NOMO-1 treated with DMSO at 0.1 percent for 48 hours (cell line): ENCODE data around the gene FBXL20.
A peak's percentile ranks its signal among the peaks of the same experiment; 100 is the strongest.
"Not testable (repeated sequence)": the region's sequence is repeated elsewhere in the genome, so short reads cannot be mapped to it uniquely, and the experiment has no call there.

ENCODE experiments used
- DNase-seq: peaks from one replicate; lab custom pipeline; 2025; ENCODE audit not compliant: unreplicated experiment; lab: John Stamatoyannopoulos, UW

FBXL20 gene, protein sequence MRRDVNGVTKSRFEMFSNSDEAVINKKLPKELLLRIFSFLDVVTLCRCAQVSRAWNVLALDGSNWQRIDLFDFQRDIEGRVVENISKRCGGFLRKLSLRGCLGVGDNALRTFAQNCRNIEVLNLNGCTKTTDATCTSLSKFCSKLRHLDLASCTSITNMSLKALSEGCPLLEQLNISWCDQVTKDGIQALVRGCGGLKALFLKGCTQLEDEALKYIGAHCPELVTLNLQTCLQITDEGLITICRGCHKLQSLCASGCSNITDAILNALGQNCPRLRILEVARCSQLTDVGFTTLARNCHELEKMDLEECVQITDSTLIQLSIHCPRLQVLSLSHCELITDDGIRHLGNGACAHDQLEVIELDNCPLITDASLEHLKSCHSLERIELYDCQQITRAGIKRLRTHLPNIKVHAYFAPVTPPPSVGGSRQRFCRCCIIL

DNA sequence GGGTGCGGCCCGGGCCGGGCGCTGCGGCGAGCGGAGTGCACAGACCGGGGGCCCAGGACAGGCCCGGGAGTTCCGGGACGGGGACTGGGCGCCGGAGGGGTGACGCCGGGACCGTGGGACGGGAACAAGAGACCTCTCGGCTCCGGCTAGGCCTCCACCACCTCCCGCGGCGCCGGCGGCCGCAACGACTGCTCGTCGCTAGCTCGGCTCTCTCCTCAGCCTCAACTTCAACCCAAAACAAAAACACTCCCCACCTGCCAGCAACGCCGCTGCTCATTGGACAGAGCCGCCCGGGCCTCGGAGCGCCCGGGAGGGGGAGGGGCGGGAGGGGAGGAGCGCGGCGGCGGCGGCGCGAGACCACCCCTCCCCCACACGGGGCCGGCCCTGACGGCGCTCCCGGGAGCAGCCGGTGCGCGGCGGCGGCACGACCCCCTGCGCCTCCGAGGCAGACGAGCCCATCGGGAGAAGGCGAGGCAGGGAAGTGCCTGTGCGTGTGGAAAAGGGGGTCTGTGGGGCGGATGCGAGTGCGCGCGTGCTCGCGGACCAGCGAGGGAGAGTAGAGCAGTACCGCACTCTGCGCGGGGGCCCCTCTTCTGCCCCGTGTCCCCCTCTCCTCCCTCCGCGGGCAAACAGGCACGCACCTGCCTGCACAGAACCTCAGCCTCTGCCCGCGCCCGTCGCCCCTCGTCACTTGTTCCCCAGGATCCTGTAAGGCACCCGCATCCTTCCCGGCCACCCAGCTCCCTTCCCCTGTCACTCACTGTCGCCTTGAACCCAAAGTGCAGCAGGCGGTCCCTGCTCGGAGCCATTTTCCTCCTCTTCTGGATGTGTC is at the start of gene FBXL20:
Gene FBXL20, minus strand, starts transcription at position 215 of the 832 bp plus-strand sequence. CDS start 224 bp downstream, outside the sequence.
- DNase-seq, result peak; percentile 78

DNA sequence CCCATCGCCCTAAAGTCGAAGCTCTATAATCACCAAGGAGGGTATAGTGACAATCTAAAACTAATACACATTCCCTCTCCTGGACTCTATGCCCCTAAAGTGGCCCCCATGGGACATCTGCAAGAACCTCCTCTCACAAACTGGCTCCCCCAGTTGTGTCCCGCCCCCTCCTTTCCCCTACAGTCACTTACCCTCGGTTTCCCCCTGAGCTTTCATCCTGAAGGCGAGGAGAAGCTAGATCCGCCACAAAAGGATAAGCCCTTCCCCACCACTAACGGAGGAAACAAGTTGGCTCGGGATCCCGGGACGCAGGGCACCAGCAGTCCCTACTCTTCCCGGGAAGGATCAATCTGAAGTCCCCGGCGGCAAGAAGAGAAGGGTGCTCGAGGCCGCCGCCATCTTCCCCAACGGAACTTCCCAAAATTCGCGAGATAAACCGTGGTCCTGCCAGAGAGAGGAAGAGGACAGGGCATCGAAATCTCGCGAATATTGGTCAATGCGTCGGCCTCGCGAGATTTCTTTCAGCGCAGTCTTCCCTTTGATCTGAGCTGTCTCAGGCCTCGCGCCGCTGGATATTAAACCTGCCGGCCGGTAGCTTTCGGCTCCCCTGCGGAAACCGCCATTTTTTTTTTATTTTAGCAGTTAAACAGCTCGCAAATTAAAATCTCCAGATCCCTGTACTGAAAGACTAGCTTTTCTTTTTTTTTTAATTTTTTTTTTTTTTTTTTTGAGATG is 49.6 kb upstream of the FBXL20 start, which contains the start of gene MED1:
Gene MED1, minus strand, starts transcription at position 417 of the 735 bp plus-strand sequence. Its CDS starts 201 bp downstream, at position 216.
- peak; percentile 97 for DNase-seq

DNA sequence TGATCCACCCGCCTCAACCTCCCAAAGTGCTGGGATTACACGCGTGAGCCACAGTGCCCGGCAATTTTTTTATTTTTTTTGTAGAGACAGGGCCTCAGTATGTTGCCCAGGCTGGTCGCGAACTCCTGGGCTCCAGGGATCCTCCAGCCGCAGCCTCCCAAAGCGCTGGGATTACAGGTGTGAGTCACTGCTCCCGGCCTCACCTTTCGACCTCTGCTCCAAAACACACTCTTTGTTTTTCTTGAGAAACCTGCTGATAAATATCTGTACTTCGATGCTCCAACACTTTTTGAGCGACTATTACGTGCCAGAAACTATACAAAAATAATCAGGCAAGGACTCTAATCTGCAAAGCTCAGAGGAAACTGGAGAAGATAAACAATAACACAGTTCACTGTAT is 48.6 kb upstream of the FBXL20 start:
- no peak for DNase-seq

DNA sequence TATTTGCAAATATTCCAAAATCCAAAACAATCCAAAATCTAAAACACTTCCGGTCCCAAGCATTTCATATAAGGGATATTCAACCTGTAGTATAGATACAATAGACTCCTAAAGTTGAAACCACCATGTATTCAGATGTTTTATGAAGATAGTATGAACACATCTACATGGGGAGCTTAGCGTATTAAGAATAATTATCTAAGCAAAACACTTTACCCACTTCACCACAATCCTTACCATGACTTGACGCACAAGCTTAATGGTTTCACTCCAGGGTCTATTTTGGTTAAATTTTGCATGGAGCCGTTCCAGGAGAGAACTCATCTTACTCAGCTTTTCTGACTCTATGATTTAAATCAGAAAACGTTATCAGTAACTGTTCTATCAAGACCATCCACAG is 46.1 kb upstream of the FBXL20 start:
- DNase-seq, result no peak

DNA sequence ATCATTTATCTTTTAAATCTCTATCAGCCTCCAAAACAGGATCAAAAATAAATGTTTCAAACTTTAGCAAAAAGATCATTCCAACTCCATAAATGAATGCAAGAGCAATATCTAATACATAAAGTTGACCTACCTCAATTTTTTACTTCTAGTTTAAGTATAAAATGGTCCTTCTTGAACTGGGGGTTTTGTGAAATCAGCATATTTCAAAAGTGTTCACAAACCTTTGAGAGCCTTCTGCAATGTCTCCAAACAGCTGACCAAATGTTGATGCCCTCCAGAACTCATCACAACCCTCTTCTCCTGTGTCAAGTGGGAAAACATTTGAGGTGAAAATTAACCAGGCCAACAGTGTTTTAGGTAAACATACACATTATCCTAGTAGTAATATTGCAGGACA is 41.9 kb upstream of the FBXL20 start:
- DNase-seq, result no peak

DNA sequence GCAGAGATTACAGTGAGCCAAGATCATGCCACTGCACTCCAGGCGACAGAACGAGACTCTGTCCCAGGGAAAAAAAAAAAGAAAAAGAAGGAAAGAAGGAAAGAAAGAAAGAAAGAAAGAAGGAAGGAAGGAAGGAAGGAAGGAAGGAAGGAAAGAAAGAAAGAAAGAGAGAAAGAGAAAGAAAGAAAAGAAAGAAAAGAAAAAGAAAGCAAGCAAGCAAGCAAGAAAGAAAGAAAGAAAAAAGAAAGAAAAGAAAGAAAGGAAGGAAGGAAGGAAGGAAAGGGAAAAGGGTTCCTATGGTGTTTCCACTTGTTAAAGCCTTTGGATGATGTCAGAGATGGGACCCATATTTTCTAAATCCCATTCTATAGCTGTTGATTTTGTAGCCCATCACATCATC is 38.4 kb upstream of the FBXL20 start:
- not testable (repeated sequence) for DNase-seq

DNA sequence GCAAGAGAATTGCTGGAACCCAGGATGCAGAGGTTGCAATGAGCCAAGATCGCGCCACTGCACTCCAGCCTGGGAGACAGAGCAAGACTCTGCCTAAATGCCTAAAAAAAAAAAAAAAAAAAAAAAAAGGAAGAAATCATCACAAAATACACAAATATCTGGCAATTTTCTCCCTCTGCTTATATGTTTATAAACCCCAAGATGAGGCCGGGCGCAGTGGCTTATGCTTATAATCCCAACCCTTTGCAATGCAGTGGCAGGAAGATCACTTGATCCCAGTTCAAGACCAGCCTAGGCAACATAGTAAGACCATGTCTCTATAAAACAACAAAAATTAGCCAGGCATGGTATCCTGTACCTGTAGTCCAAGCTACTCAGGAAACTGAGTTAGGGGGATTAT is 28.2 kb upstream of the FBXL20 start:
- DNase-seq, result no peak

DNA sequence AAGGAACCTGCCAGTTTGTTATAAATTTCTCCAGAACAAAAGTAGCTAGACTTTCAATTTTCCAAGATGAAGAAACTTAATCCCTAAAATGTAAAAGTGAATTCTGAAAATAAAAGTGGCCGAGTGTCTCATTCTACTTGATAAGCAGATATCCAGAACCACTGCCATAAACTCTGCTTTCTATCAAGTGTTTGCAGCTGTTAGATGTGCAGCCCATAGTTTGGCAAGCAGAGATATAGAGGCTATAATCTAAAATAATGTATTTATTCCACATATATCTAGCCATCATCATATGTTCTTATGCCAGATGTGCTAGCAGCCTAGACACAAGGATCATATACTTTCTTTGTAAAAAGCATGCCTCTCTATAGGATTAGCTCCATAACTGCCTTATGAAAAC is 14.7 kb upstream of the FBXL20 start:
- no peak for DNase-seq

DNA sequence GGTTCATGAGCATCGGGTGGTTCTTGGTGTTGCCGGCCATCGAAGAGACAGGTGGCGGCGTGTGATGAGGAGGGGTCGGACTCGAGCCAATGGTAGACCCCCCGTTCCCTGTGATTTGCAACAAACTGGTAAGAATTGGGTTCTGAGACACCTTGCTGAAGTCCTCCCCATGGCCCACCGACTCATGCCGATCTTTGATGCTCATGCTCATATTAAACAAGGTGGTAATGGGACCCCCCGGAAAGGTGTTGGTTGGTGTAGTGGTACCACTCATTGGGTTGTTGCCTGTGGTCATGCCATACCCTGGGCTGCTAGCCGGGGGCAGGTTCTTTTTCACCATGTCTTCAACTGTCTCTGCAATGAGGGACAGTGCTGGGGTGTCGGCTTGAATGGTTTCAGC is 8.9 kb upstream of the FBXL20 start:
- no peak for DNase-seq

DNA sequence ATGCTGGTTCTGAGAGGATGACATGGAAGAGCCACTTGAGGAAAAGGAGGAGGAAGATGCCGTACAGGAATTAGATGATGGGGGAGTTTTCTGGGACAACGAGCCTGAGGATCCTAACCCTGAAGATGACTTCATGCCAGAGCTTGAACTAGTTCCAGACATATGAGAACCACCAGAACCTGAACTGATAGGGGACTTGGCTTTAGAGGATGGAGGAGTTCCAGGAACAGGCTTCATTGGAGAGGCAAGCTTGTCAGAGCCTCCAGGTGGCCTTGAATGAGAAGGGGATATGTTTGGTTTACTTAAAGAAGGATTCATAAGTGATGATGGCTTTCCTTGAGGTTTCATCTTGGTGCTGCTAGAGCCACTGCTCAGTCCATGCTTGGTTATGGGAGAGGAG is 6.9 kb upstream of the FBXL20 start:
- no peak for DNase-seq

DNA sequence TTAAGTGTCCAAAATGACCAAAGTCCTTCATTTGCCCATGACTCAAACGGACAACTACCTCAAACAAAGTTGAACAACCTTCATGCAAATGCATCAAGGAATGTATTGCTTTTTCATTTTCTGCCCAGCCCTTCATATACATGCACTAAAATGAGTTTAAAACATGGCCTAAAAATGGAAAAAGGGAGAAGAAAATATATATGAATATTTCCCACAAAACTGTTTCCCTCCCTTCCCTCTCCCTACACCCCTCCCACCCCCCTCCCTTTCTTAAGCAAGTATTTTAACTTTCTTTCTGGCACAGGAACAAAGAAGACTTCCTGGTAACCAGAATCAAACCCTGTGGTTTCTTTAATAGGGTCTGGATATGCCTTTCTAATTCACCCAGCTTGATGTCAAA is 5.5 kb upstream of the FBXL20 start:
- DNase-seq, result no peak

DNA sequence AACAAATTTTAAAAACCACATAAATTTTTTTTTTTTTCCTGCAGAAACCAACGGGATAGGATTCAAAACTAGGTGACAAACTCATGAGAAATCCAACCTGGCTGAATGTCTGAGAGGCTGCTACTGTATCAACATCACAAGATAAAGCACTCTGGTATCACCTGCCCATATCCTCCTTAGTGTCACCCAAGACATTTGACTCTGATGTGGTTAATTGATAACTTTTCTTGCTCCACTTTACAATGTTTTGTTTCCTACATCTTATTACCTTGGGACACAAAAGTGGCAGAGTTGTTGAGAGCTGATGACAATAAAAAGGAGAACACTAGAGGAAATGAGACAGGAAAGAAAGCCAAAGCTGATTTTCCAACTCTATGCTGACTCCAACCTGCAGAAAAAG is 4.0 kb upstream of the FBXL20 start:
- DNase-seq, result no peak

DNA sequence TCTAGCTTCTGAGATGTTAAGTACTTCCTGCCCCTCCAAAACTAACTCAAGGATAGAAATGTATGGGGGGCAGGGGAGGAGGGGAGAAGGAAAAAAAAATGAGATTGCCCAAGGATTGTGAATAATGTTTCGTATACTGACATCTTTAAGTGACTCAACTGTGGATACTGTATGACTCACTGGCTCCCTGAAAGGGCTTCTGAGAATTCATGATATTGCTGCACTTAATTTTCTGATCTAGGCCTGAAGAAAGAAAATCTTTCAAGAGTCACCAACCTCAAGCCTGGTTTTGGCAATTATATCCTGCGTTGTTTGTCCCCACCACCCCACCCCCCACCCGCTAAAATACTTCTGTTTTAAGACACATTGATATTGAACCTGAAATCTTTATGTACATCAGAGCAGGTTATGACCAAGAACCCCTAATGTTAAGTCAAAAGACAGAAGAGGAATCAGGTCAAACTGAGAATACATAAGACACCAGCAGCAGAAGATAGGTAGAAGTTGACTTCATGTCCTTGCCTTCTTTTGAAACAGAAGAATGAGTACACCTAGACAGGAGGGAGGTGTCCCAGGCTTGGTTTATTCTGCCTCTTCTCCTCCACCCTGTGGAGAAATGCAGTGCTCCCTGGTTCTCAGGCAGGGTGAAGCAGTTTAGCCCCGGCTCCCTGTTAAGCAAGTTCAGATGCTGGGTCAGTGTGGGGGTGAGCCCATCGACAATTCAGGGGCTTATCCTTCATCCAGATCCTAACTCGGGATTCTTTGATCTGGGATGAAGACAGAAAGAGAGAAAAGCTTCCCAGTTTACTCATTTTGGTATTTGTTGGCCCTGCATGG is 3.3 kb upstream of the FBXL20 start:
- DNase-seq, result peak; percentile 70

DNA sequence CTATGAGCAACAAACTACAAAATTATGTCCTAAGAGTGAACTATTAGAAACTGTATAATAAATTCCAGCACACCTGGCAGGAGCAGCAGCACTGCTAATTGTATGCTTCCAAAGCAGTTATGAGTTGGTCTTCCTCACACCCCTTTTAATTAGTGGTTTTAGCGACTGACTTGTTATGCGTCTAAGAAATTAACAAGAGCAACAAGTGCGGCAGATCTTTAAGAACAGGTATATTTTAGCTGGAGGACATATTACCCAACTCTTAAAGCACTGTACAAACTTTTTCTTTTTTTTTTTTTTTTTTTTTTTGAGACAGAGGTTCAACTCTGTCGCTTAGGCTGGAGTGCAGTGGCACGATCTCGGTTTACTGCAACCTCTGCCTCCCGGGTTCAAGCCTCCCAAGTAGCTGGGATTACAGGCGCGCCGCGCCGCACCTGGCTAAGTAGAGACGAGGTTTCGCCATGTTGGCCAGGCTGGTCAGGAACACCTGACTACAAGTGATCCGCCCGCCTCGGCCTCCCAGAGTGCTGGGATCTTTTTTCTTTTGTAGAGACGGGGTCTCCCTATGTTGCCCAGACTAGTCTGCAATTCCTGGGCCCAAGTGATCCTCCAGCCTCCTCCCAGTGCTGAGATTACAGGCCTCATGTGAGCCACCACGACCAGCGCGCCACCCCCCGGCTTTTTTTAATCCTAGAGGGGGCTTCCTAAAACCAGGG is 1.6 kb upstream of the FBXL20 start:
- no peak for DNase-seq

DNA sequence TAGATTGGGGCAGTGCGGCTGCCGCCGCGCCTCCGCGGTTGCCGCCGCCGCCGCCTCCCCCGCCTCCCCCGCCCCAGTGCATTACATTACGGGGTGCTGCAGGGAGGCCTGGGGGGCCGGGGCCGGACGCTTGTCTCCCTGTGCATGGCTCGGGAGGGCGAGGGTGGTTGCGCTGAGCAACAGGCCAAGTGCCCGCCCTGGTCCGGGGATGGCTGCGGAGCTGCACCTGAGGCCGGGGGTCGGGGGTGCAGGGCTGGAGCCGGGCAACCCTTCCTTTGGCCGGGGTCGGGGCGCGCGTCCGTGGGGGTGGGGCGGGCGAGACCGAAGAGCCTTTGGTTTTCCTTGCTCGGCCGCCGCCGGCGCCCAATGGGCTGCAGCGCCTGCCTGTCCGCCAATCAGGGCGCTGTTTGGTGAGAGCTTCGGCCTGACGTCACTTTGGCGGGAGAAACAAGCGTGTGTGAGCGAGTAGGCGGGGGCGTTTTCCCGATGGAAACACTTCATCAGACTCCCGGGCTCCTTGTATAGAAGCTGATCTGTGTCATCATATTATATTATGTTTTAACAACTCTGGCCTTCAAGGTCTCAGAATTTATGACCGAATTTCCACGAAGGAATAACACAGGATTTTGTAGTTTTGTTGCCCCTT is 941 bp upstream of the FBXL20 start:
- DNase-seq, result peak; percentile 87

DNA sequence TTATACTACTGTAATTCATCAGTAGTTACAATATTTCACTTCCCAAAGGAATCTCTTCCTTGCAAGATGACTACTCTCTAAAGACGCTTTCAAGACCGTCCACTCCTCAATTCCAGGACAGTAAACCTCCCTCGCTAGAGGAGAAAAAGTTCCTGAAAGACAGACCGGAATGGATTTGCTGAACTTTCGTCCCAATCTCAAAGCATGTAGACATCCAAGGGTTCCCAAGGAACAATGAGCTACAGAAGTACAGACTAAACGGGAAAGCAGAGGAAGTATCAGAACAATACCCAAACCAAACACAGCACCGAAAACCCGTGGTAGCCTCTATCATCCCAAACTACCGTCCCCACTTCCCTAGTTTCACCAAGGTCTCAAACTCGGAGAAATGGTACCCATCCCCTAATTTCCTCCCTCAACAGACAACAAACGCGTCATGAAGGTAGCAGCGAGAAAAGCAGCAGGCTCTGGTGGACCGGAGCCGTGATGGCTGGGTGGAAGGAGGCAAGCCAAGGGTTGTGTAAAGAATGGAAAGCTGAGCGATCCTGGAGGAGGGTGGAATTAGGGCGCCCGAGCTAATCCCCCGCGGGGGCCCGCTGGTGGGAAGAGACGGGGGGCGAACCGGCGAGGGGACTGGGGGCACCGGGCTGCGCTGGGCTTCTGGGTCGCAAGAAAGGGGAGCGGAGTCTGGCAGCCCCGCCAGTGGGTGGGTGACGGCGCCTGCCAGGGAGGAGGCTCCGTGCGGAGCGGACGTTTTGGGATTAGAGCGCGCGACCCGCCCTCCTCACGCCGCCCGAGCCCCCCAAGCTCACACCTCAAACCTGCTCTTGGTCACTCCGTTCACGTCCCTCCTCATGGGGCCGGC is 647 bp downstream of the FBXL20 start:
- no peak for DNase-seq

DNA sequence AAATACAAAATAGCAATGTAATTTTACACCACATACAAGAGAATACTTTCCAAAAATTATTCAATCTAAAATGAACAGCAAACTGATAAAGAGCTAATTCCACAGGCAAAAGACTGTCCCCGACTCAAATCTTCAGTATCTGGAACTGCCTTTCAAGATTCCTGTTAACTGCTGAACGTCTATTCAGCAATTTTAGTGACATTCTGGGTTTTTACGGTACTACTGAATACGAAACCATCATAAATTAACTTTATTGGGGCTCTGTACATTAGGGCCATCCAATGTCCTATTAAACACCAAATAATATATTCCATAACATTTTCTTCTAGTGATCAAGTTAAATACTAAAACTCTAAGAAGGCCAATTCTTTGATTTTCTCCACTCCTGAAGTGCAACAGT is 1.6 kb downstream of the FBXL20 start:
- DNase-seq, result no peak

DNA sequence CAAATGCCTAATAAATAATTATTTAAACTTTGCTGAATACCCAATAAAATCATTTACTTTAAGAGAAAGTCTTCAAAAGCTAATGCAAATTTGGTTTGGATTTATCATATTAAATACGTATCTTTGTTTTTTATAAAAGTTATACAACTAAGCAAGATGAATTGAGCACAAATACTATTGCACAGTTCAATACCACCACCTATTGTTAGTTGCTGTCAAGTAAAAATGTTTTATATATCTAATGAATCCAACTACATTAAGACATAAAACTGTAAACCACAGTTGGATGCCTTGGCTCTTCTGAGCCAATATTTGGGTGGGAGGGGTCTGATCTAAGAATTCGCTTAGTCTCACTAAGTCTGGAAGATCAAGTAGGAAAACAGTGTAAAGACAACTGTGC is 7.7 kb downstream of the FBXL20 start:
- peak; percentile 13 for DNase-seq
